ENCODE data around the gene PTPRN2. TPM values are rescaled to one million over a fixed set of nuclear protein-coding genes. Genes with fewer than 3 reads are reported as not detected.

The PTPRN2 gene
- total RNA-seq, 1 experiment from 2014 or later = 2.1 TPM

DNA sequence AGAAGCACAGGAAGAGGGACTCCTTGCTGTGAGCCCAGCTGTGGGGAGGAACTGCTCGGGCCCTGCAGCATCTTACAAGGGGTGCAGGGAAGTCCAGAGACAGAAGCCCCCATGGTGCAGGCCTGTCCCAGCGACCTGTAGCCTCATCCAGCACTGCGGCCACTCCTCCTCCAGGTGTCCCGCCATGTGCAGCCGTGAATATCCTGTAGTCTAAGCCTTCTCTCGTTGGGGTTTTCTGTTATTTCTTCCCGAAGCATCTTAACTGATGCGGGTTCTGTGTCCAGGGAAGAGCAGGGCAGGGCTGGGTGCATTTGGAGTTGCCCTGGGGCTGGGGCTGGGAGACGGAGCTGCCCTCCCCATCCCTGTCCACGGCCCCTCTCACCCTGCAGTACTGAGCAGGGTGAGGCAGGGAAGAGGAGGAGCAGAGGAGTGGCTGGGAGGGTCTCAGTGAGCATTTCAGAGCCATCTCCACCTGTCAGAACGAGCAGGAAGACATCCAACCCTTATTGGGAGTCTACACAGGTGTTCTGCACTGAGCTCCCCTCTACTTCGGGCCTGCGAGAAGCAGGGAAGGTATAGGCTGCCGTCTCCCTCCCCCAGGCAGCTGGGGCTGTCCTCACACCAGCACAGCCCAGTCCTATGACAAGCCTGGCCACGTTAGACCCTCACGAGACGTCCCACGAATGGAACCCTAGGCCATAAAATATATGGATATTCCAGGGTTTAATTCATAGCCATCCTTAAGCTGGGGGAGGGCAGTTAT lies 756.3 kb downstream of the PTPRN2 start:
- ChIA-PET CTCF (no interaction called here), POLR2A (no interaction called here), RAD21 (ENCODE audit: low non-redundant PET in 1 of 2, low total read pairs in 2 of 2, uncharacterized antibody in 2 of 2, unreplicated experiment in 2 of 2) (no interaction called here)
- no peaks in the 10 kb centered on the region for H4K20me1 ChIP-seq (ENCODE audit: insufficient read depth)
- H2AFZ ChIP-seq (ENCODE audit: low read depth, low read length, poor library complexity, severe bottlenecking) = no peak overlapping the region
- BruUV-seq (replicated peaks) = no TSS peak
- H3K9me3 ChIP-seq (ENCODE audit: control insufficient read depth in 1 of 2, insufficient read depth in 1 of 2, low read depth in 1 of 2, low read length in 2 of 2) = no peaks in the 10 kb centered on the region
- peaks cover 16% of the 10 kb centered on the region for H3K27me3 ChIP-seq (ENCODE audit: insufficient read depth, low read length)
- H3K27ac ChIP-seq (ENCODE audit: low read depth, low read length) = no peak overlapping the region
- no peak overlapping the region for H3K4me3 ChIP-seq (replicated peaks in 1 of 2; ENCODE audit: low read depth in 1 of 2, low read length in 2 of 2)
- no peak overlapping the region for H3K9ac ChIP-seq (ENCODE audit: low read length)
- intact Hi-C loops (cut with micrococcal nuclease) = no loop called here
- no peaks in the 10 kb centered on the region for H3K79me2 ChIP-seq (ENCODE audit: insufficient read depth, low read length)
- H3K4me2 ChIP-seq (ENCODE audit: low read length) = no peak overlapping the region
- DNase-seq (ENCODE audit: low read depth, low spot score) (no peak), ATAC-seq (no peak)
- H3K9me2 ChIP-seq (ENCODE audit: insufficient read depth) = no peaks in the 10 kb centered on the region
- no peaks in the 10 kb centered on the region for H3K4me1 ChIP-seq (ENCODE audit: control insufficient read depth in 1 of 2, insufficient read depth in 2 of 2, low read length in 2 of 2)
- H3K36me3 ChIP-seq (ENCODE audit: control insufficient read depth in 1 of 2, insufficient read depth in 2 of 2, low read length in 2 of 2) = no peaks in the 10 kb centered on the region
- TF ChIP-seq ZFX (IDR thresholded peaks at IDR 0.05) (no peak), TCF7L2 (IDR thresholded peaks at IDR 0.05; ENCODE audit: borderline replicate concordance, extremely low read depth, insufficient read depth, insufficient read length) (no peak)

DNA sequence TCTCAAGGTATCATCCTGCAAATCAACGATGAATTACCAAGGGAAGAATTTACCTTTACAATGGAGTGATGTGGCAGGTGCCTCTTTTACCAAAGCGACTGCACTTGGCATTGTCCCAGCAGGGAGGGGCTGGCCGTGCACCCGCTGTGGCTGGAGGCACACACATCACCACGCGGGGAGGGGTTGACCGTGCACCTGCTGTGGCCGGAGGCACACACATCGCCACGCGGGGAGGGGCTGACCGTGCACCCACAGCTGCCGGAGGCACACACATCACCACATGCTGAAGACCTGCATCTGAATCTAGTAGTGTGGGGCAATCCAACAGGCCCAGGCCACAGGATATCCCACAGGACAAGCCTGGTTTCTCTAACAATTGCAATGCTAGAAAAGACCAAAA lies 757.3 kb downstream of the PTPRN2 start:
- ChIA-PET POLR2A (no interaction called here), RAD21 (ENCODE audit: low non-redundant PET in 1 of 2, low total read pairs in 2 of 2, uncharacterized antibody in 2 of 2, unreplicated experiment in 2 of 2) (no interaction called here), CTCF (no interaction called here)
- ATAC-seq = no peak
- Histone ChIP-seq H3K36me3 (ENCODE audit: control insufficient read depth in 1 of 2, insufficient read depth in 2 of 2, low read length in 2 of 2) (no peaks in the 10 kb centered on the region), H3K4me2 (ENCODE audit: low read length) (no peak overlapping the region), H3K9me2 (ENCODE audit: insufficient read depth) (no peaks in the 10 kb centered on the region), H3K27me3 (ENCODE audit: insufficient read depth, low read length) (peaks cover 9% of the 10 kb centered on the region), H3K27ac (ENCODE audit: low read depth, low read length) (no peak overlapping the region), H3K4me3 (replicated peaks in 1 of 2; ENCODE audit: low read depth in 1 of 2, low read length in 2 of 2) (no peak overlapping the region), H4K20me1 (ENCODE audit: insufficient read depth) (no peaks in the 10 kb centered on the region), H3K4me1 (ENCODE audit: control insufficient read depth in 1 of 2, insufficient read depth in 2 of 2, low read length in 2 of 2) (peaks cover 0 to 4% of the 10 kb centered on the region in 2 experiments; a peak in 1 of 4 replicates), H2AFZ (ENCODE audit: low read depth, low read length, poor library complexity, severe bottlenecking) (no peak overlapping the region), H3K9me3 (ENCODE audit: control insufficient read depth in 1 of 2, insufficient read depth in 1 of 2, low read depth in 1 of 2, low read length in 2 of 2) (no peaks in the 10 kb centered on the region), H3K79me2 (ENCODE audit: insufficient read depth, low read length) (no peaks in the 10 kb centered on the region), H3K9ac (ENCODE audit: low read length) (no peak overlapping the region)
- no peak for DNase-seq (ENCODE audit: low read depth, low spot score)
- intact Hi-C loops (cut with micrococcal nuclease) = no loop called here
- no TSS peak for BruUV-seq (replicated peaks)
- TF ChIP-seq EGR1 (IDR thresholded peaks at IDR 0.05; ENCODE audit: low read depth) (no peak), ELF1 (IDR thresholded peaks at IDR 0.05; ENCODE audit: borderline replicate concordance, low read depth) (no peak), TCF7L2 (IDR thresholded peaks at IDR 0.05; ENCODE audit: borderline replicate concordance, extremely low read depth, insufficient read depth, insufficient read length) (no peak), SRF (IDR thresholded peaks at IDR 0.05; ENCODE audit: low read depth) (no peak), SP1 (IDR thresholded peaks at IDR 0.05; ENCODE audit: low read depth) (no peak), POLR2AphosphoS5 (IDR thresholded peaks at IDR 0.05; ENCODE audit: low read depth, low read length) (no peak), CEBPB (IDR thresholded peaks at IDR 0.05; ENCODE audit: low read depth) (no peak), YY1 (IDR thresholded peaks at IDR 0.05; ENCODE audit: extremely low read depth, insufficient replicate concordance, low read depth, low read length) (no peak), JUND (IDR thresholded peaks at IDR 0.05) (no peak), EZH2phosphoT487 (IDR thresholded peaks at IDR 0.05; ENCODE audit: borderline replicate concordance) (no peak), RAD21 (IDR thresholded peaks at IDR 0.05; ENCODE audit: low read depth) (no peak), EZH2 (IDR thresholded peaks at IDR 0.05) (no peak), FOSL1 (IDR thresholded peaks at IDR 0.05; ENCODE audit: low read depth) (no peak)
- TF ChIP-seq, protein P1, sequence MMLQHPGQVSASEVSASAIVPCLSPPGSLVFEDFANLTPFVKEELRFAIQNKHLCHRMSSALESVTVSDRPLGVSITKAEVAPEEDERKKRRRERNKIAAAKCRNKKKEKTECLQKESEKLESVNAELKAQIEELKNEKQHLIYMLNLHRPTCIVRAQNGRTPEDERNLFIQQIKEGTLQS (IDR thresholded peaks at IDR 0.05) = no peak
- TF ChIP-seq, protein P2, sequence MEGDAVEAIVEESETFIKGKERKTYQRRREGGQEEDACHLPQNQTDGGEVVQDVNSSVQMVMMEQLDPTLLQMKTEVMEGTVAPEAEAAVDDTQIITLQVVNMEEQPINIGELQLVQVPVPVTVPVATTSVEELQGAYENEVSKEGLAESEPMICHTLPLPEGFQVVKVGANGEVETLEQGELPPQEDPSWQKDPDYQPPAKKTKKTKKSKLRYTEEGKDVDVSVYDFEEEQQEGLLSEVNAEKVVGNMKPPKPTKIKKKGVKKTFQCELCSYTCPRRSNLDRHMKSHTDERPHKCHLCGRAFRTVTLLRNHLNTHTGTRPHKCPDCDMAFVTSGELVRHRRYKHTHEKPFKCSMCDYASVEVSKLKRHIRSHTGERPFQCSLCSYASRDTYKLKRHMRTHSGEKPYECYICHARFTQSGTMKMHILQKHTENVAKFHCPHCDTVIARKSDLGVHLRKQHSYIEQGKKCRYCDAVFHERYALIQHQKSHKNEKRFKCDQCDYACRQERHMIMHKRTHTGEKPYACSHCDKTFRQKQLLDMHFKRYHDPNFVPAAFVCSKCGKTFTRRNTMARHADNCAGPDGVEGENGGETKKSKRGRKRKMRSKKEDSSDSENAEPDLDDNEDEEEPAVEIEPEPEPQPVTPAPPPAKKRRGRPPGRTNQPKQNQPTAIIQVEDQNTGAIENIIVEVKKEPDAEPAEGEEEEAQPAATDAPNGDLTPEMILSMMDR (IDR thresholded peaks at IDR 0.05 in 2 of 3, conservative IDR thresholded peaks at IDR 0.05 in 1 of 3; ENCODE audit: borderline replicate concordance in 1 of 3, insufficient read depth in 1 of 3, low read depth in 2 of 3, low read length in 2 of 3) = no peak
- TF ChIP-seq, protein P3, sequence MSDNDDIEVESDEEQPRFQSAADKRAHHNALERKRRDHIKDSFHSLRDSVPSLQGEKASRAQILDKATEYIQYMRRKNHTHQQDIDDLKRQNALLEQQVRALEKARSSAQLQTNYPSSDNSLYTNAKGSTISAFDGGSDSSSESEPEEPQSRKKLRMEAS (IDR thresholded peaks at IDR 0.05) = no peak
